ENCODE data around the gene SNX22.

DNA sequence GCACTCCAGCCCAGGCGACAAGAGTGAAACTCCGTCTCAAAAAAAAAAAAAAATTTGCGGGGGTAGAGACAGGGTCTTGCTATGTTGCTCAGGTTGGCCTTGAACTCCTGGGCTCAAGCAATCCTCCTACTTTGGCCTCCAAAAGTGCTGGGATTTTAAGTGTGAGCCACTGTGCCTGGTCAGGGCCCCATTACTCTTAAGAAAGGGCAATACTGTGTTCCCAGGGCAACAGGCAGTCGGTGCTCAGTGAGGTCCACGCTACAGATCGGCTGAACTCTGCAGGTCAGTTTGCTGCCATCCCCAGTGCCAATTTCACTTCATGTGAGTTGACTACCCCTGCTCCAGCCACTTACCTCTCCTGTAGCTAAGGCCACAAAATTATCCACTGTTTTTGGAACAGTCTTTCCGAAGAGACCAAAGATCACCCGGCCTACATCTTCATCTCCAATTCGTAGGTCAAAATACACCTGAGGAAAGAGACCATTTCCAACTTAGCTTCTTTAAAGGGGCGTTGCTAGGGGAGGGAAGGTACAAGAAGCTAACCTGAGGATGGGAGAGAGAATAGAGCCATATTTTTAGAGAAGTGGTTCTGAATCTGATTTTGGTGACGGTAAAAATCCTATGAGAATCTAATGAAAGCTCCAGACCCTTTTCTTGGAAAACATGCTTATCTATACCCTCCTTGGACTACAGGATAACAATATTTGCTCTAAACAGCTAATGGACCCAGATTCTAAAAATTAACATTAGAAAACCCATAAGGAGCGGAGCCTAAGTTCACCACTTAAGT, 10.4 kb downstream of the SNX22 start:
- TF ChIP-seq YY1 (tag by site-specific recombination; IDR thresholded peaks at IDR 0.05) = no peak
- no peak for TF ChIP-seq ZNF791 (tag by site-specific recombination; IDR thresholded peaks at IDR 0.05)
- no peak for TF ChIP-seq ZNF302 (tag by site-specific recombination; IDR thresholded peaks at IDR 0.05; ENCODE audit: low read depth)
- TF ChIP-seq, protein P1, sequence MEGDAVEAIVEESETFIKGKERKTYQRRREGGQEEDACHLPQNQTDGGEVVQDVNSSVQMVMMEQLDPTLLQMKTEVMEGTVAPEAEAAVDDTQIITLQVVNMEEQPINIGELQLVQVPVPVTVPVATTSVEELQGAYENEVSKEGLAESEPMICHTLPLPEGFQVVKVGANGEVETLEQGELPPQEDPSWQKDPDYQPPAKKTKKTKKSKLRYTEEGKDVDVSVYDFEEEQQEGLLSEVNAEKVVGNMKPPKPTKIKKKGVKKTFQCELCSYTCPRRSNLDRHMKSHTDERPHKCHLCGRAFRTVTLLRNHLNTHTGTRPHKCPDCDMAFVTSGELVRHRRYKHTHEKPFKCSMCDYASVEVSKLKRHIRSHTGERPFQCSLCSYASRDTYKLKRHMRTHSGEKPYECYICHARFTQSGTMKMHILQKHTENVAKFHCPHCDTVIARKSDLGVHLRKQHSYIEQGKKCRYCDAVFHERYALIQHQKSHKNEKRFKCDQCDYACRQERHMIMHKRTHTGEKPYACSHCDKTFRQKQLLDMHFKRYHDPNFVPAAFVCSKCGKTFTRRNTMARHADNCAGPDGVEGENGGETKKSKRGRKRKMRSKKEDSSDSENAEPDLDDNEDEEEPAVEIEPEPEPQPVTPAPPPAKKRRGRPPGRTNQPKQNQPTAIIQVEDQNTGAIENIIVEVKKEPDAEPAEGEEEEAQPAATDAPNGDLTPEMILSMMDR (tag by site-specific recombination; IDR thresholded peaks at IDR 0.05) = no peak
- TF ChIP-seq, protein P2, sequence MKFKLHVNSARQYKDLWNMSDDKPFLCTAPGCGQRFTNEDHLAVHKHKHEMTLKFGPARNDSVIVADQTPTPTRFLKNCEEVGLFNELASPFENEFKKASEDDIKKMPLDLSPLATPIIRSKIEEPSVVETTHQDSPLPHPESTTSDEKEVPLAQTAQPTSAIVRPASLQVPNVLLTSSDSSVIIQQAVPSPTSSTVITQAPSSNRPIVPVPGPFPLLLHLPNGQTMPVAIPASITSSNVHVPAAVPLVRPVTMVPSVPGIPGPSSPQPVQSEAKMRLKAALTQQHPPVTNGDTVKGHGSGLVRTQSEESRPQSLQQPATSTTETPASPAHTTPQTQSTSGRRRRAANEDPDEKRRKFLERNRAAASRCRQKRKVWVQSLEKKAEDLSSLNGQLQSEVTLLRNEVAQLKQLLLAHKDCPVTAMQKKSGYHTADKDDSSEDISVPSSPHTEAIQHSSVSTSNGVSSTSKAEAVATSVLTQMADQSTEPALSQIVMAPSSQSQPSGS (tag by site-specific recombination; IDR thresholded peaks at IDR 0.05; ENCODE audit: low read depth) = no peak
